Measurements from ENCODE around the gene CLMN.

The CLMN gene

GRCh38 chr14:95320078-95320895, 579 bp upstream of the CLMN start:
- peaks cover 3% of the 10 kb centered on the region for H3K4me1 ChIP-seq (ENCODE audit: control insufficient read depth, insufficient read depth, low read length, poor library complexity, severe bottlenecking)
- H3K4me3 ChIP-seq (ENCODE audit: extremely low read depth, insufficient read depth, low read length, poor library complexity, severe bottlenecking) = peak overlapping the region; percentile 35
- H3K27ac ChIP-seq (ENCODE audit: low read depth, low read length, severe bottlenecking) = no peak overlapping the region
- H3K9me3 ChIP-seq (ENCODE audit: control insufficient read depth, low read length) = no peaks in the 10 kb centered on the region
- WGBS, 2 experiments (ENCODE audit: insufficient coverage in 2 of 2) = 30 to 35% methylated on average over 17 to 23 of the region's 32 CpGs
- H3K36me3 ChIP-seq (ENCODE audit: control insufficient read depth, insufficient read depth, low read length) = no peaks in the 10 kb centered on the region

- H3K27ac ChIP-seq (ENCODE audit: low read depth, low read length, severe bottlenecking) = no peak overlapping the region
- peak overlapping the region; percentile 55 for H3K4me3 ChIP-seq (ENCODE audit: extremely low read depth, insufficient read depth, low read length, poor library complexity, severe bottlenecking)
- 37 to 56% methylated on average over 10 to 12 of the region's 22 CpGs for WGBS, 2 experiments (ENCODE audit: insufficient coverage in 2 of 2)
- H3K4me1 ChIP-seq (ENCODE audit: control insufficient read depth, insufficient read depth, low read length, poor library complexity, severe bottlenecking) = peaks cover 3% of the 10 kb centered on the region
- no peaks in the 10 kb centered on the region for H3K9me3 ChIP-seq (ENCODE audit: control insufficient read depth, low read length)
- no peaks in the 10 kb centered on the region for H3K36me3 ChIP-seq (ENCODE audit: control insufficient read depth, insufficient read depth, low read length)
These were observed 1.1 kb downstream of the CLMN start for GRCh38 chr14:95318399-95319311.

GRCh38 chr14:95317817-95318343, 1.8 kb downstream of the CLMN start:
- WGBS, 2 experiments (ENCODE audit: insufficient coverage in 2 of 2) = no CpG with 5 or more reads among the region's 3 CpGs
- no peak overlapping the region for H3K4me3 ChIP-seq (ENCODE audit: extremely low read depth, insufficient read depth, low read length, poor library complexity, severe bottlenecking)
- H3K4me1 ChIP-seq (ENCODE audit: control insufficient read depth, insufficient read depth, low read length, poor library complexity, severe bottlenecking) = peaks cover 3% of the 10 kb centered on the region
- H3K36me3 ChIP-seq (ENCODE audit: control insufficient read depth, insufficient read depth, low read length) = no peaks in the 10 kb centered on the region
- no peak overlapping the region for H3K27ac ChIP-seq (ENCODE audit: low read depth, low read length, severe bottlenecking)
- no peaks in the 10 kb centered on the region for H3K9me3 ChIP-seq (ENCODE audit: control insufficient read depth, low read length)

- Histone ChIP-seq H3K27ac (ENCODE audit: low read depth, low read length, severe bottlenecking) (no peak overlapping the region), H3K36me3 (ENCODE audit: control insufficient read depth, insufficient read depth, low read length) (no peaks in the 10 kb centered on the region), H3K4me1 (ENCODE audit: control insufficient read depth, insufficient read depth, low read length, poor library complexity, severe bottlenecking) (peaks cover 7% of the 10 kb centered on the region), H3K4me3 (ENCODE audit: extremely low read depth, insufficient read depth, low read length, poor library complexity, severe bottlenecking) (no peak overlapping the region), H3K9me3 (ENCODE audit: control insufficient read depth, low read length) (no peaks in the 10 kb centered on the region)
- WGBS, 2 experiments (ENCODE audit: insufficient coverage in 2 of 2) = 87 to 88% methylated on average over 8 of the region's 8 CpGs
These were observed 2.9 kb downstream of the CLMN start for GRCh38 chr14:95316821-95317220.

GRCh38 chr14:95315579-95315978, 4.1 kb downstream of the CLMN start:
- Histone ChIP-seq H3K4me3 (ENCODE audit: extremely low read depth, insufficient read depth, low read length, poor library complexity, severe bottlenecking) (no peak overlapping the region), H3K4me1 (ENCODE audit: control insufficient read depth, insufficient read depth, low read length, poor library complexity, severe bottlenecking) (peaks cover 13% of the 10 kb centered on the region), H3K36me3 (ENCODE audit: control insufficient read depth, insufficient read depth, low read length) (no peaks in the 10 kb centered on the region), H3K27ac (ENCODE audit: low read depth, low read length, severe bottlenecking) (no peak overlapping the region), H3K9me3 (ENCODE audit: control insufficient read depth, low read length) (peaks cover under 1% of the 10 kb centered on the region)
- WGBS, 2 experiments (ENCODE audit: insufficient coverage in 2 of 2) = 88 to 97% methylated on average over 6 to 7 of the region's 7 CpGs

DNA sequence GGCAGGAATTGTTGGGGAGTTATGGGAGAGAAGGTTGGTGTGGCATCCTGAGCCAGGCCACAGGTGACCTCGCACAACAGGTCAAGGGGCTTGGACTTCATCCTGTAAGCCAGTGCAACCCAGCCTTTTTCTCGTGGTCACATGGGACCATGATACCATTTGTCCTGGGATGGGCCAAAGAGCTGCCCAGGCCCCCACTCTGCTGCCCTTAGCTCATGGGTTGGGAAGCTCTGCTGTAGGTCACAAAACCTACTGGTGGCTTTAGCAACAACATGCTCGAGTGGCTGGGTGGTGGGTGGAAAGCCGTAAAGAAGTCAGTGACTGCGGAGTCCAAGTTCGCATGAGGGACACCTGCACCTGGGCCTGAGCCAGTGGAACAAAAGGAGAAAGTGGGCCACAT, 4.6 kb downstream of the CLMN start:
- no peaks in the 10 kb centered on the region for H3K36me3 ChIP-seq (ENCODE audit: control insufficient read depth, insufficient read depth, low read length)
- WGBS, 2 experiments (ENCODE audit: insufficient coverage in 2 of 2) = 93 to 97% methylated on average over 4 to 6 of the region's 6 CpGs
- peaks cover 4% of the 10 kb centered on the region for H3K9me3 ChIP-seq (ENCODE audit: control insufficient read depth, low read length)
- peaks cover 13% of the 10 kb centered on the region for H3K4me1 ChIP-seq (ENCODE audit: control insufficient read depth, insufficient read depth, low read length, poor library complexity, severe bottlenecking)
- H3K27ac ChIP-seq (ENCODE audit: low read depth, low read length, severe bottlenecking) = no peak overlapping the region
- no peak overlapping the region for H3K4me3 ChIP-seq (ENCODE audit: extremely low read depth, insufficient read depth, low read length, poor library complexity, severe bottlenecking)

DNA sequence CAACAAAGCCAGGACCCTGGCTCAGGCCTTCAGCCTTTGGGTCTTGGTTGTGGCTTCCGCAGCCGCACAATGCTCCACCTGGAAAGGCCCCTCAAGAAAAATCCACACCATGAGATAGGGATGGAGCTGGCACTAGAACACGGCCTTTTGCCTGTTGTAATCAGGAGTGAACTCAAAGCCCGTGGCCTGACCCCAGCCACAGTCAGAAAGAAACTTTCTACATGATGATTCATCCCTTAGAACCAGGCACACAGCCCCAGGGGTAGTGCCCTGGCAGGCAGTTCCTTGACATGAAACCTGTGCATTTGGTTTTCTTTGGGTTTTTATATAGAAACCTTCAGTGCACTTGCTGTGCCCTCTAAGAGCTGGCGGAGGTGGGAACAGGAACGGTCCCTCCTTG, 5.1 kb downstream of the CLMN start:
- H3K27ac ChIP-seq (ENCODE audit: low read depth, low read length, severe bottlenecking) = no peak overlapping the region
- H3K4me1 ChIP-seq (ENCODE audit: control insufficient read depth, insufficient read depth, low read length, poor library complexity, severe bottlenecking) = peaks cover 13% of the 10 kb centered on the region
- H3K36me3 ChIP-seq (ENCODE audit: control insufficient read depth, insufficient read depth, low read length) = no peaks in the 10 kb centered on the region
- H3K9me3 ChIP-seq (ENCODE audit: control insufficient read depth, low read length) = peaks cover 4% of the 10 kb centered on the region
- no peak overlapping the region for H3K4me3 ChIP-seq (ENCODE audit: extremely low read depth, insufficient read depth, low read length, poor library complexity, severe bottlenecking)
- WGBS, 2 experiments (ENCODE audit: insufficient coverage in 2 of 2) = 89 to 100% methylated on average over 4 to 5 of the region's 6 CpGs

DNA sequence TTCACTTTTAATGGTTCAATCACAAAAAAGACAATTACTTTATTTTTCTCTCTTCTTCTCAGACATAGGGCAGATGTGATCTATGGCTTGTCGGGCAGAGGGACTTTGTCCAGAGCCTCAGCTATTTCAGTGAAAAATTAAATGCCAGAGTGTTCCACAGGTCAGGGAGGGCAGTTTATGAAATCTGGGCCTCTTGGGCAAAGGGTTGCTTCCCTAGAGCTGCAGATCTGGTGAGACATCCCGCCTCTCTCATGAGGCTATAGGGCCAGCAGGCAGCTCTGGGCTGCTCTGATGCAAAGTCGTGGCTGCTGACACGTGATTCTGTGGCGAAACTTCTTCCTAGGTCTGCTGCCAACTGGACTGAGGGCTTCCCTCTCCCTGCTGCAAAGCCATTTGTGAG, 6.0 kb downstream of the CLMN start:
- Histone ChIP-seq H3K27ac (ENCODE audit: low read depth, low read length, severe bottlenecking) (no peak overlapping the region), H3K9me3 (ENCODE audit: control insufficient read depth, low read length) (peaks cover 4% of the 10 kb centered on the region), H3K36me3 (ENCODE audit: control insufficient read depth, insufficient read depth, low read length) (no peaks in the 10 kb centered on the region), H3K4me3 (ENCODE audit: extremely low read depth, insufficient read depth, low read length, poor library complexity, severe bottlenecking) (no peak overlapping the region), H3K4me1 (ENCODE audit: control insufficient read depth, insufficient read depth, low read length, poor library complexity, severe bottlenecking) (peaks cover 10% of the 10 kb centered on the region)
- 87 to 90% methylated on average over 4 to 5 of the region's 5 CpGs for WGBS, 2 experiments (ENCODE audit: insufficient coverage in 2 of 2)

DNA sequence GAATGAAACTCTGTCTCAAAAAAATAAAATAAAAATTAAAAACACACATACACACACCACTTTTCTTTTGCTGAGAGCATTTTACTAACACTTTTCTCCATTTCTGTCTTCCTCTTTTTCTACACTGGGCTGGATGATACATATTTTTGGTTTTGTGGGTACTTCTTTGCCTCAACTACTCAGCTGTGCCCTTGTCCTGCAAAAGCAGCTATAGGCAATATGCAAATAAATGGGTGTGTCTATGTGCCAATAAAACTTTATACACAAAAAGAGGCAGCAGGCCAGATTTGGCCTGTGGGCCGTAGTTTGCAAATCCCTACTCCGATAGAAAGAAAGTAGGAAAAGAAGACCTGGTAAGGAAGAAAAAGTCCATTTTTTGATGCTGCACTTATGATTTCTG, 6.5 kb downstream of the CLMN start:
- peaks cover 4% of the 10 kb centered on the region for H3K9me3 ChIP-seq (ENCODE audit: control insufficient read depth, low read length)
- H3K27ac ChIP-seq (ENCODE audit: low read depth, low read length, severe bottlenecking) = no peak overlapping the region
- WGBS, 2 experiments (ENCODE audit: insufficient coverage in 2 of 2) = 64% methylated on average over 2 of the region's 2 CpGs; no CpG with 5 or more reads in 1 of the 2 experiments

GRCh38 chr14:95312311-95312710, 7.4 kb downstream of the CLMN start:
- H3K27ac ChIP-seq (ENCODE audit: low read depth, low read length, severe bottlenecking) = no peak overlapping the region
- no peak overlapping the region for H3K4me3 ChIP-seq (ENCODE audit: extremely low read depth, insufficient read depth, low read length, poor library complexity, severe bottlenecking)
- WGBS, 2 experiments (ENCODE audit: insufficient coverage in 2 of 2) = 78 to 79% methylated on average over 4 to 6 of the region's 6 CpGs
- peaks cover 10% of the 10 kb centered on the region for H3K4me1 ChIP-seq (ENCODE audit: control insufficient read depth, insufficient read depth, low read length, poor library complexity, severe bottlenecking)
- H3K36me3 ChIP-seq (ENCODE audit: control insufficient read depth, insufficient read depth, low read length) = no peaks in the 10 kb centered on the region
- H3K9me3 ChIP-seq (ENCODE audit: control insufficient read depth, low read length) = peaks cover 4% of the 10 kb centered on the region

More for the DNA sequence above, 6.5 kb downstream of the CLMN start:
- Histone ChIP-seq H3K36me3 (ENCODE audit: control insufficient read depth, insufficient read depth, low read length) (no peaks in the 10 kb centered on the region), H3K4me1 (ENCODE audit: control insufficient read depth, insufficient read depth, low read length, poor library complexity, severe bottlenecking) (peaks cover 10% of the 10 kb centered on the region), H3K4me3 (ENCODE audit: extremely low read depth, insufficient read depth, low read length, poor library complexity, severe bottlenecking) (no peak overlapping the region)
